Right atrium auricular region (tissue), 2 donors: ENCODE data around the gene WDR91. TPM values are rescaled to one million over a fixed set of nuclear protein-coding genes. Genes with fewer than 3 reads are reported as not detected.

ENCODE experiments used
- DNase-seq: peaks from one replicate; pipeline ENCODE4 v3.0.0-alpha.2; 2019; ENCODE audit warnings: low spot score
- H3K27ac ChIP-seq, 2 donors: fragments of 200-600 bp; sonication (generic); 1 replicate in 1 of 2; 2 replicates in 1 of 2; pipeline ENCODE4 v1.5.1; 2016 to 2019
- H3K27me3 ChIP-seq, 2 donors: fragments of 200-600 bp; sonication (generic); one replicate each; pipeline versions ENCODE4 v1.5.1 to v1.6.0; 2017 to 2019
- H3K36me3 ChIP-seq: fragments of 200-600 bp; sonication (generic); one replicate; pipeline ENCODE4 v1.5.1; 2016
- H3K4me1 ChIP-seq, 2 donors: fragments of 200-600 bp; sonication (generic); one replicate each; pipeline versions ENCODE4 v1.5.1 to v1.6.0; 2017 to 2019
- H3K4me3 ChIP-seq, 2 donors: fragments of 200-600 bp; sonication (generic); 1 replicate in 1 of 2; 2 replicates in 1 of 2; pipeline ENCODE4 v1.5.1; 2017 to 2019; ENCODE audit warnings: mild to moderate bottlenecking in 1 of 2, moderate library complexity in 1 of 2
- H3K9me3 ChIP-seq, 2 donors: fragments of 200-600 bp; sonication (generic); one replicate each; pipeline ENCODE4 v1.5.1; 2019
- total RNA-seq, 2 donors: library from RNA; depleted of rRNA; stranded (reverse); fragments of >200 nt; gene quantifications; one replicate each; pipeline ENCODE4 v1.1.0, GENCODE V29; 2016
- TF ChIP-seq, protein P1 (sequence below), 2 donors: fragments of 200-600 bp; sonication (generic); IDR thresholded peaks; one replicate each; pipeline ENCODE4 v1.5.1; 2019; ENCODE audit warnings: antibody characterized with exemption in 2 of 2

The WDR91 gene
- total RNA-seq, 2 donors from 2014 or later, result 3.3 to 4.5 TPM

DNA sequence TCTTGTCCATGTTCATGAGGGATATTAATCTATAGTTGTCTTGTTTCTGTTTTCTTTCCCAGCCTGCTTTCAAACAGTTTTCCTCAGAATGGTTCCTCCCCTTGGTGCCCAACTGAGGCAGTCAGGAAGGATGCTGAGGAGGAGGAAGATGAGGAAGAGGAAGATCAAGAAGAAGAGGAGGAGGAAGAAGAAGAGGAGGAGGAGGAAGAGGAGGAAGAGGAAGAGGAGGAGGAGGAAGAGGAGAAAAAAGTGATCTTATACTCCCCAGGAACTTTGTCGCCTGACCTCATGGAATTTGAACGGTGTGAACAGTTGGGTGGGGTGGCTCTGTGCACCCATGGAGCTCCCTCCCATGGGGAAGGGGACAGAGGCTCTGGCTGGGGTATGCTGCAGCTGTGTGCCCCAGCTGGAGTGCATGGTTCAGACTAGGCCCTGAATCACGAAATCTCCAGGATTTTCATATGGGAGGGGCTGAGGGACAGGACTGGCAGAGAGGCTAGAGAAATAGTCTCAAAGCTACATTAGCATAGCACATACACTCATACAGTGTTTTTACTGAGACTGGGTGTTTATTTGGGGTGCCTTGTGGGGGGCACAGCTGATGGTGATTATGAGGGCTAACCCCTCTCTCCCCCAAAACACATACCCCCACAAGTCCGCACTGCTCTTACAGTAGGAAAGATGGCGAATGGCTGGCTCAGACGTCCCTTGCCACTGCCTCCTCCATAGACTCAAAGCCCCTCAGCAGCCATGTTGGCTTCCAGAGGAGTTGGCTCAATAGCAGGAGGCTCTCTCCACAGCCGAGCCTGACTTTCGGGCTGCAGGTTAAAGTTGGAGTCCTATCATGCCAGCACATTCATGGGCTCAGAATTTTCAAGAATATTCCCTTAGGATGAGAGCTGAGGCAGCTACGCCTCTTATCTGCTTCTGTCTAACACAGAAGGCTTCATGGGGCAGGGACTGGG lies 34.2 kb upstream of the WDR91 start:
- H3K4me1 ChIP-seq, result no peaks in the 10 kb centered on the region
- TF ChIP-seq, protein P1, sequence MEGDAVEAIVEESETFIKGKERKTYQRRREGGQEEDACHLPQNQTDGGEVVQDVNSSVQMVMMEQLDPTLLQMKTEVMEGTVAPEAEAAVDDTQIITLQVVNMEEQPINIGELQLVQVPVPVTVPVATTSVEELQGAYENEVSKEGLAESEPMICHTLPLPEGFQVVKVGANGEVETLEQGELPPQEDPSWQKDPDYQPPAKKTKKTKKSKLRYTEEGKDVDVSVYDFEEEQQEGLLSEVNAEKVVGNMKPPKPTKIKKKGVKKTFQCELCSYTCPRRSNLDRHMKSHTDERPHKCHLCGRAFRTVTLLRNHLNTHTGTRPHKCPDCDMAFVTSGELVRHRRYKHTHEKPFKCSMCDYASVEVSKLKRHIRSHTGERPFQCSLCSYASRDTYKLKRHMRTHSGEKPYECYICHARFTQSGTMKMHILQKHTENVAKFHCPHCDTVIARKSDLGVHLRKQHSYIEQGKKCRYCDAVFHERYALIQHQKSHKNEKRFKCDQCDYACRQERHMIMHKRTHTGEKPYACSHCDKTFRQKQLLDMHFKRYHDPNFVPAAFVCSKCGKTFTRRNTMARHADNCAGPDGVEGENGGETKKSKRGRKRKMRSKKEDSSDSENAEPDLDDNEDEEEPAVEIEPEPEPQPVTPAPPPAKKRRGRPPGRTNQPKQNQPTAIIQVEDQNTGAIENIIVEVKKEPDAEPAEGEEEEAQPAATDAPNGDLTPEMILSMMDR (IDR thresholded peaks at IDR 0.05), result no peak
- no peak overlapping the region for H3K27ac ChIP-seq
- no peaks in the 10 kb centered on the region for H3K27me3 ChIP-seq
- no peak overlapping the region for H3K4me3 ChIP-seq
- no peaks in the 10 kb centered on the region for H3K9me3 ChIP-seq
- DNase-seq, result peak; percentile 23
- no peaks in the 10 kb centered on the region for H3K36me3 ChIP-seq

DNA sequence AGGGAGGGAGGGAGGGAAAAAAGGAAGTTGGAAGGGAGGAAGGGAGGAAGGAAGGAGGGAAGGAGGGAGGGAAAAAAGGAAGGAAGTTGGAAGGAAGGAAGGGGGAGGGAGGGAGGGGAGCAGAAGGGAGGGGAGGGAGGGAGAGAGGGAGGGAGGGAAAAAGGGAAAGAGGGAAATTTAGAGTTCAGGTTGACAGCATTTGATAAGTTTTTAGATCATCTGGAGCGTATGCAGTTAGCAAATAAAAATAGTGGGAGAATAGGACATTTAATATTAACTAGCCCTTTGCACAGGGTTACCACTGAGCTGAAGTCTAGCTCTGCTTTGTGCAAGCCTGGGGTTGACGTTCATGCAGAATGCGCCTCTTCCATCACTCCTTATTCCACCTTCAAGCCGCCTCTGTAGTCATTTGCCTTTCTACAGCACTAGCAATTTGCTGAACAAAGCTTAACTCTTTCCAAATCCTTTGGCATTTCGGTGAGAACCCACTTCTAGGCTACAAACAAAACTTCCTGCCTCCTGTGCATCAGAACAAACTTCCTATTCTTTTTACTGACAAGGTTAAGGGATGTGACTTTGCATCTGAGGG lies 30.9 kb upstream of the WDR91 start:
- no peaks in the 10 kb centered on the region for H3K36me3 ChIP-seq
- no peak overlapping the region for H3K27ac ChIP-seq
- no peak for DNase-seq
- TF ChIP-seq, protein P1 (IDR thresholded peaks at IDR 0.05), result no peak
- no peaks in the 10 kb centered on the region for H3K4me1 ChIP-seq
- no peaks in the 10 kb centered on the region for H3K9me3 ChIP-seq
- no peak overlapping the region for H3K4me3 ChIP-seq
- no peaks in the 10 kb centered on the region for H3K27me3 ChIP-seq

DNA sequence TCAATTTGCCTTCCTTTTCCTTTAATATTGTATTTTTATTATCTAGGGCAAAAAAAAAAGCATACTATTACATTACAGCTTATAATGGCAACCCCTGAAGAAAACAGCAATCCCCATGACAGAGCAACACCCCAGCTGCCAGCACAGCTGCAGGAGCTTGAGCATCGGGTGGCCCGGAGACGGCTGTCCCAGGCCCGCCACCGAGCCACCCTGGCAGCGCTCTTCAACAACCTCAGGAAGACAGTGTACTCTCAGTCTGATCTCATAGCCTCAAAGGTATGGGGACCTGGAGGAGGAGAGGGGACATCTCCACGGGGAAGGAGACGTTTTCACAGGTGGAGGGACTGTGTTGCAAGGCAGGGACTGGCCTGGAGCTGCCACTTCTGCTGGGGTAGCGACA lies 29.1 kb upstream of the WDR91 start:
- TF ChIP-seq, protein P1 (IDR thresholded peaks at IDR 0.05), result no peak
- Histone ChIP-seq H3K36me3 (no peaks in the 10 kb centered on the region), H3K27ac (no peak overlapping the region), H3K4me1 (no peaks in the 10 kb centered on the region), H3K9me3 (no peaks in the 10 kb centered on the region), H3K4me3 (no peak overlapping the region), H3K27me3 (no peaks in the 10 kb centered on the region)
- DNase-seq, result no peak

DNA sequence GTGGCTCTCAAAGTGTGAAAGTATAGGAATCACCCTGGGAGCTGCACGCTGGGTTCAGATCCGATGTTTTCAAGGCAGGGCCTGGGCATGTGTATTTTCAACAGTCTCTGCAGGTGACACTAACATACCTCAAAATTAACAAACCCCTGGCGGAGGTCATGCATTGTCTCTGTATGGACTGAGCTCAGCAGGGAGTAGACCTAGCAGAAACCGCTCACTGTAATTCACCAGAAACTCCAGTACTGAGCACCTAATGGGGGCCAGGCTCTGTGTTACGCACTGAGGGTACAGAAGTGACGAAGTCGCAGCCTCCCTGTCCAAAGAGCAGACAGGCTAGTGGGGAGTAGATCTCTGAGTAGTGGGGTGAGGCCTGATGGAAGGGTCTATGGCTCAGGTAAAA lies 27.9 kb upstream of the WDR91 start:
- Histone ChIP-seq H3K4me1 (no peaks in the 10 kb centered on the region), H3K9me3 (no peaks in the 10 kb centered on the region), H3K4me3 (no peak overlapping the region), H3K27me3 (no peaks in the 10 kb centered on the region), H3K36me3 (no peaks in the 10 kb centered on the region), H3K27ac (no peak overlapping the region)
- no peak for DNase-seq
- TF ChIP-seq, protein P1 (IDR thresholded peaks at IDR 0.05), result no peak

DNA sequence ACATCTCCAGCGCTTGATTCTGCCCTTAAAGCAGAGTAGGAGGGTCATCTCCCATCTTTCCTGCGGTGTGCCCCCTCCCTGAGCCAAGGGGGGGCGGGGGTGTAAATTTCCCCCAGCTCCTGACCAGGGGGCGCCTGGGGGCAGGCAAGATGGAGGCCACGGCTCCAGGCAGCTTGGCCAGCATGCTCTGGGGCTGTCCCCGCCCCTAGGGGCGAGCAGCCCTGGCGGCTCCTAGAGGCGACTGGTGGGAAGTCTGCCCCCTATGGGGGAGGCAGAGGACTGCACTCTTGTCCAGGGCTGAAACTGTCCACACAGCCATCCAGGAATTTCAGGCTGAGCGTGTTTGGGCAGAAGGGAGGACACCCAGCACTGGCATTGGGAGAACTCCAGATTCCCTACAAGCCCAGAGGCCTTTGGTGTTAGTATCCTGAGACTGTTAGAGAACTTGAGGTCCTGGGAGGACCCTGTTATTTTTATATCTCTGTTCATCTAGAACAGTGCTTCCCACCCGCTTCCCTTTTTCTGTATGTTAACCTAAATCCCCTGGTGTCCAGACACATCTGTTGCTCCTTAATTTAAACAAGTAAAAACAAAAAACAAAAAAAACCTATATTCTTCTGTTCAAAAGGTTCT lies 26.9 kb upstream of the WDR91 start:
- H3K36me3 ChIP-seq, result no peaks in the 10 kb centered on the region
- no peak overlapping the region for H3K27ac ChIP-seq
- no peaks in the 10 kb centered on the region for H3K27me3 ChIP-seq
- H3K4me1 ChIP-seq, result no peaks in the 10 kb centered on the region
- TF ChIP-seq, protein P1 (IDR thresholded peaks at IDR 0.05), result no peak
- no peaks in the 10 kb centered on the region for H3K9me3 ChIP-seq
- no peak for DNase-seq
- no peak overlapping the region for H3K4me3 ChIP-seq
